ENCODE results near the gene DSCAM.

- TF ChIP-seq, protein P1, sequence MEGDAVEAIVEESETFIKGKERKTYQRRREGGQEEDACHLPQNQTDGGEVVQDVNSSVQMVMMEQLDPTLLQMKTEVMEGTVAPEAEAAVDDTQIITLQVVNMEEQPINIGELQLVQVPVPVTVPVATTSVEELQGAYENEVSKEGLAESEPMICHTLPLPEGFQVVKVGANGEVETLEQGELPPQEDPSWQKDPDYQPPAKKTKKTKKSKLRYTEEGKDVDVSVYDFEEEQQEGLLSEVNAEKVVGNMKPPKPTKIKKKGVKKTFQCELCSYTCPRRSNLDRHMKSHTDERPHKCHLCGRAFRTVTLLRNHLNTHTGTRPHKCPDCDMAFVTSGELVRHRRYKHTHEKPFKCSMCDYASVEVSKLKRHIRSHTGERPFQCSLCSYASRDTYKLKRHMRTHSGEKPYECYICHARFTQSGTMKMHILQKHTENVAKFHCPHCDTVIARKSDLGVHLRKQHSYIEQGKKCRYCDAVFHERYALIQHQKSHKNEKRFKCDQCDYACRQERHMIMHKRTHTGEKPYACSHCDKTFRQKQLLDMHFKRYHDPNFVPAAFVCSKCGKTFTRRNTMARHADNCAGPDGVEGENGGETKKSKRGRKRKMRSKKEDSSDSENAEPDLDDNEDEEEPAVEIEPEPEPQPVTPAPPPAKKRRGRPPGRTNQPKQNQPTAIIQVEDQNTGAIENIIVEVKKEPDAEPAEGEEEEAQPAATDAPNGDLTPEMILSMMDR (IDR thresholded peaks at IDR 0.05; ENCODE audit: insufficient read depth, low read length, poor library complexity, severe bottlenecking), result no peak
- no peak for TF ChIP-seq EZH2phosphoT487 (conservative IDR thresholded peaks at IDR 0.05; ENCODE audit: low read length)
Observed at GRCh38 chr21:40667967-40668366, 179.0 kb downstream of the DSCAM start.

Measured in SU-DHL-6 (cell line).